ENCODE data around the gene NCS1.

Gene NCS1

DNA sequence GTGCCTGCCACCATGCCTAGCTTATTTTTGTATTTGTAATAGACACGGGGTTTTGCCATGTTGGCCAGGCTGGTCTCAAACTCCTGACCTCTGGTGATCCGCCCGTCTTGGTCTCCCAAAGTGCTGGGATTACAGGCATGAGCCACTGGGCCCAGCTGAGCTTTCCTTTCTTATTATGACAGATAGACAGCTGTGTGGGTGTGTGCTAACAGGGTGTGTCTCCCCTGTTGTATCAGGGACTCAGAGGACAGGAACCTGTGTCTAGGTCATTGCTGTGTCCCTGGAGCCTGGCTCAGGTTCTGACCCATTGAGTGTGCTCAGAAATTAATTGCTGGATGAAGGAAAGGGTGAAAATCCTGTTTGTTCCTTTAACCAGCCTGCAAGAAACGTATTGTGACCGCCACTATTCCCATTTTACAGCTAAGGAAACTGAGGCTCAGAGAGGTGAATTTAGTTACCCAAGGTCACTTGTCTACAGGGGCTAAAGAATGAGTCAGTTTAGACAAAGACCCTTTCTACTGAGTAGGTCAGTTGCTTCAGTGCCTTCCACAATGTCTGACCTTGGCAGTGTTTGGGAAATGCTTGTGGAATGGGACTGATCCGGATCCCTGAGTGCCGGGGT, 16.8 kb downstream of the NCS1 start:
- H3K23ac ChIP-seq (ENCODE audit: low read length): no peak overlapping the region
- H3K36me3 ChIP-seq (ENCODE audit: control insufficient read depth, insufficient read depth, low read length): no peaks in the 10 kb centered on the region
- peaks cover 36% of the 10 kb centered on the region for H3K79me2 ChIP-seq (ENCODE audit: control insufficient read depth, insufficient read depth, low read length)
- H3K18ac ChIP-seq (ENCODE audit: low read length): no peak overlapping the region
- H2AK5ac ChIP-seq (ENCODE audit: low read length): no peak overlapping the region
- H3K27ac ChIP-seq (ENCODE audit: low read depth, low read length): no peak overlapping the region
- no peak overlapping the region for H3K4me3 ChIP-seq (ENCODE audit: low read length)
- H2BK120ac ChIP-seq (ENCODE audit: low read depth, low read length): no peak overlapping the region
- no peak overlapping the region for H4K8ac ChIP-seq (ENCODE audit: low read depth, low read length)
- no peak overlapping the region for H3K9ac ChIP-seq (ENCODE audit: low read length)
- no peak overlapping the region for H2BK15ac ChIP-seq (replicated peaks; ENCODE audit: low read depth)
- peaks cover 16% of the 10 kb centered on the region for H3K79me1 ChIP-seq (ENCODE audit: low read length)
- no peak overlapping the region for H4K5ac ChIP-seq (ENCODE audit: low read length)
- DNase-seq: no peak
- H3K27me3 ChIP-seq (ENCODE audit: insufficient read depth, low read length, poor library complexity): no peaks in the 10 kb centered on the region
- no CpG with 5 or more reads among the region's 7 CpGs for WGBS (ENCODE audit: extremely low coverage, insufficient coverage, low lambda C conversion rate)
- H3K4me1 ChIP-seq (ENCODE audit: control insufficient read depth, low read depth, low read length): peaks cover 3% of the 10 kb centered on the region
- H3K4ac ChIP-seq (ENCODE audit: low read depth, low read length): no peak overlapping the region
- H3K56ac ChIP-seq (ENCODE audit: low read length): no peak overlapping the region
- no peak overlapping the region for H3K4me2 ChIP-seq (ENCODE audit: low read length)
- no peak overlapping the region for H2BK5ac ChIP-seq (ENCODE audit: low read length)

DNA sequence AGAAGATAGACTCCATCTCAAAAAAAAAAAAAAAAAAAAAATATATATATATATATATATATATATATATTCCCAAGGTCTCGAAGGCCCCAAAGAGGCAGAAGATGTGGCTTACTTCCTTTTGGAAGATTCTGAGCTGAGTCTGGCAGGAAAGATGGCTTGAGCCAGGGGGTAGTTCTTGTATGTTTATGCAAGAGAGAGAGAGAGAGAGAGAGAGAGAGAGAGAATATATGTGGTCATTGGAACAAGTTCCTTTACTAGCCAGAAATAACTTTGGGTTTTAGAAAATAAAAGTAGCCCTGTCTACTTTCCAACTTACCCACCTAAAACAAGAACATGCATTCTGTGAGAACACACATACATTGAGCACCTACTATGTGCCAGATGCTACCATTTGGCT, 17.6 kb downstream of the NCS1 start:
- Histone ChIP-seq H3K27me3 (ENCODE audit: insufficient read depth, low read length, poor library complexity) (no peaks in the 10 kb centered on the region), H2BK120ac (ENCODE audit: low read depth, low read length) (no peak overlapping the region), H3K23ac (ENCODE audit: low read length) (no peak overlapping the region), H3K4me1 (ENCODE audit: control insufficient read depth, low read depth, low read length) (peaks cover 3% of the 10 kb centered on the region), H3K56ac (ENCODE audit: low read length) (no peak overlapping the region), H3K36me3 (ENCODE audit: control insufficient read depth, insufficient read depth, low read length) (no peaks in the 10 kb centered on the region), H3K18ac (ENCODE audit: low read length) (no peak overlapping the region), H4K8ac (ENCODE audit: low read depth, low read length) (no peak overlapping the region), H3K9ac (ENCODE audit: low read length) (no peak overlapping the region), H2BK15ac (replicated peaks; ENCODE audit: low read depth) (no peak overlapping the region), H3K4me2 (ENCODE audit: low read length) (no peak overlapping the region), H3K27ac (ENCODE audit: low read depth, low read length) (no peak overlapping the region), H3K4me3 (ENCODE audit: low read length) (no peak overlapping the region), H2BK5ac (ENCODE audit: low read length) (no peak overlapping the region), H2AK5ac (ENCODE audit: low read length) (no peak overlapping the region), H3K4ac (ENCODE audit: low read depth, low read length) (no peak overlapping the region), H3K79me2 (ENCODE audit: control insufficient read depth, insufficient read depth, low read length) (peaks cover 39% of the 10 kb centered on the region), H4K5ac (ENCODE audit: low read length) (no peak overlapping the region), H3K79me1 (ENCODE audit: low read length) (peaks cover 16% of the 10 kb centered on the region)
- no peak for DNase-seq
- no CpG with 5 or more reads among the region's 1 CpG for WGBS (ENCODE audit: extremely low coverage, insufficient coverage, low lambda C conversion rate)

DNA sequence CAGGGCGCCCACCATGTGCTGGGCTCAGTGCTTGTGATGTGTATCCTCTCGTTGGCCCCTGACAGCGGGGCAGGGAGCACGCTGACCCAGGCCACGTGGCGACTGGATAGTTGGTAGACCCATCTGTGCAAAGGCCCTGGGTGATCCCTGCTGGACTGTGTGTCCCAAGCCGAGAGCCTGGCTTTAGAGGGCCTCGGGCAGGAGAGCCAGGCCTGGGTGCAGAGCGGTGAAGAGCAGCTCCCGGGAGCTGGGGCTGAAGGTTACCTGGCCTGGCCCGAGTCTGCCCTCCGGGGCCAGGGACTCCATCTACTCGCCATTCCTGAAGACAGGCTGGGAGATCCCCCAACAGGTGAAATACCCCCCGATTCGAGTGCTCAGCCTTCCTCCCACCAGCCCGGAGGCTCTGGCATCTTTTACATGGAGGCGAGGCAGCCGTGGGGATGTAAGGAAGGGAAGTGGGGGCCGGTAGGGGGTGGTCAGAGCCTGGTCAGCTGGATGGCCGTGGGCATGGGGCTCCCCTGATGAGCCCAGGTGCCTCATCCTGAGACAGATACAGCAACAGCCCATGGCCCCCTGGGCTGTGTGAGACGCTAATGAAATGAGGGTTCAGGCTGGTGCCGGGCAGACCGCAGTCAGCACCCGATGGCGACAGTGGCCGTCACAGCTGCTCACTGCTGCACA, 19.0 kb downstream of the NCS1 start:
- H3K4me3 ChIP-seq (ENCODE audit: low read length): no peak overlapping the region
- no peak overlapping the region for H4K8ac ChIP-seq (ENCODE audit: low read depth, low read length)
- no peak overlapping the region for H2BK5ac ChIP-seq (ENCODE audit: low read length)
- WGBS (ENCODE audit: extremely low coverage, insufficient coverage, low lambda C conversion rate): no CpG with 5 or more reads among the region's 26 CpGs
- H3K4me1 ChIP-seq (ENCODE audit: control insufficient read depth, low read depth, low read length): peaks cover 3% of the 10 kb centered on the region
- no peak for DNase-seq
- no peak overlapping the region for H2BK15ac ChIP-seq (replicated peaks; ENCODE audit: low read depth)
- H3K27me3 ChIP-seq (ENCODE audit: insufficient read depth, low read length, poor library complexity): no peaks in the 10 kb centered on the region
- no peak overlapping the region for H3K18ac ChIP-seq (ENCODE audit: low read length)
- no peak overlapping the region for H2BK120ac ChIP-seq (ENCODE audit: low read depth, low read length)
- no peak overlapping the region for H4K5ac ChIP-seq (ENCODE audit: low read length)
- H3K27ac ChIP-seq (ENCODE audit: low read depth, low read length): no peak overlapping the region
- H3K36me3 ChIP-seq (ENCODE audit: control insufficient read depth, insufficient read depth, low read length): no peaks in the 10 kb centered on the region
- H3K4ac ChIP-seq (ENCODE audit: low read depth, low read length): no peak overlapping the region
- no peak overlapping the region for H2AK5ac ChIP-seq (ENCODE audit: low read length)
- H3K79me2 ChIP-seq (ENCODE audit: control insufficient read depth, insufficient read depth, low read length): peaks cover 41% of the 10 kb centered on the region
- H3K56ac ChIP-seq (ENCODE audit: low read length): no peak overlapping the region
- H3K9ac ChIP-seq (ENCODE audit: low read length): no peak overlapping the region
- peaks cover 20% of the 10 kb centered on the region for H3K79me1 ChIP-seq (ENCODE audit: low read length)
- H3K4me2 ChIP-seq (ENCODE audit: low read length): no peak overlapping the region
- H3K23ac ChIP-seq (ENCODE audit: low read length): no peak overlapping the region

DNA sequence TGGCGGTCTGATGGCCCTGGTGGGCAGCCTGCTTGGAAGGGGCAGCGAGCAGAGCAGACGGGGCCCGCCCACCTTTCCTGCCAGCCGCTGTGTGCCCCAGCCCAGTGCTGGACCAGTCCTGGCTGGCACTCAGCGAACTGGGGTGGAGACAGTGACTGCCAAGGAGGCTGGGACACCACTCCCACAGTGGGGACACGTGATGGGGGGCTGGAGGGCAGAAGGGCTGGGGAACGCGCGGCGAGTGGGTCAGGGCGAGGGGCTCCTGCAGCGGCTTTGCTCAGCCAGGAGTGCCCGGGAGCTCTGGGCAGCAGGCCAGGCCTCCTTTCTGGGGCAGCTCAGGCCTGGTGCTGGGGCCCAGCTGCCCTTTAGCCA, 19.5 kb downstream of the NCS1 start:
- Histone ChIP-seq H3K18ac (ENCODE audit: low read length) (no peak overlapping the region), H4K5ac (ENCODE audit: low read length) (no peak overlapping the region), H3K79me1 (ENCODE audit: low read length) (peaks cover 16% of the 10 kb centered on the region), H3K4me3 (ENCODE audit: low read length) (no peak overlapping the region), H3K23ac (ENCODE audit: low read length) (no peak overlapping the region), H2AK5ac (ENCODE audit: low read length) (no peak overlapping the region), H3K27ac (ENCODE audit: low read depth, low read length) (no peak overlapping the region), H3K27me3 (ENCODE audit: insufficient read depth, low read length, poor library complexity) (no peaks in the 10 kb centered on the region), H2BK120ac (ENCODE audit: low read depth, low read length) (no peak overlapping the region), H3K79me2 (ENCODE audit: control insufficient read depth, insufficient read depth, low read length) (peaks cover 38% of the 10 kb centered on the region), H3K9ac (ENCODE audit: low read length) (no peak overlapping the region), H2BK15ac (replicated peaks; ENCODE audit: low read depth) (no peak overlapping the region), H3K36me3 (ENCODE audit: control insufficient read depth, insufficient read depth, low read length) (no peaks in the 10 kb centered on the region), H3K56ac (ENCODE audit: low read length) (no peak overlapping the region), H2BK5ac (ENCODE audit: low read length) (no peak overlapping the region), H3K4ac (ENCODE audit: low read depth, low read length) (no peak overlapping the region), H3K4me2 (ENCODE audit: low read length) (no peak overlapping the region), H3K4me1 (ENCODE audit: control insufficient read depth, low read depth, low read length) (peaks cover under 1% of the 10 kb centered on the region), H4K8ac (ENCODE audit: low read depth, low read length) (no peak overlapping the region)
- DNase-seq: no peak
- no CpG with 5 or more reads among the region's 14 CpGs for WGBS (ENCODE audit: extremely low coverage, insufficient coverage, low lambda C conversion rate)

DNA sequence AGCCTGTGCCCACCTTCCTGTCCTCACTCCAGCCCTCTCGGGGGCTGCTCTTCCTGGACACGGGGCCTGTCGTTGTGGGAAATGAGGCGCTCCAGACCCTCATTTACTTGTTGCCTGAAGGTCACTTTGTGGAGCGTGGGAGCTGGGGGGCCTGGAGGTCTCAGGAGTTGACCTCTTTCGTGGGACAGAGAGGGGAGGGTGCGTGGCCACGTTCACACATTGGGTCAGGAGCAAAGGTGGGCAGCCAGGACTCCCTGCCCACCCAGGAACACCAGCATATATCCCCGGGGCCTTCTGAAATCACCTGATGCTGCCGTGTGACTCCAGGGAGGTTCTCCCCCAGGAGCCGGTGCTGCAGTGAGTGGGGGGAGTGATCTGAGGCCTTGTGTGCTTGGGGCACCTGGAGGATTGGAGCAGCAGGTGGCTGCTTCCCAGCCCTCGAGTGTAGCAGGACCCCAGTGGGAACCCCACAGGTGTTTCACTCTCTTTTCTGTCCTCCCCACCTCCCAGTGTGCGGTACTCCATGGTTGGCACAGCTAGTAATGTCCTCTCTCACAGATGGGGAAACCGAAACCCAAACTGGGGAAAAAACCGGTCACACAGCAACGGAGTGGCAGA, 20.3 kb downstream of the NCS1 start:
- H3K9ac ChIP-seq (ENCODE audit: low read length): no peak overlapping the region
- H4K8ac ChIP-seq (ENCODE audit: low read depth, low read length): no peak overlapping the region
- no peak overlapping the region for H4K5ac ChIP-seq (ENCODE audit: low read length)
- H3K23ac ChIP-seq (ENCODE audit: low read length): no peak overlapping the region
- no peak overlapping the region for H3K4ac ChIP-seq (ENCODE audit: low read depth, low read length)
- no peak overlapping the region for H3K27ac ChIP-seq (ENCODE audit: low read depth, low read length)
- WGBS (ENCODE audit: extremely low coverage, insufficient coverage, low lambda C conversion rate): no CpG with 5 or more reads among the region's 16 CpGs
- no peak overlapping the region for H2AK5ac ChIP-seq (ENCODE audit: low read length)
- no peak overlapping the region for H2BK15ac ChIP-seq (replicated peaks; ENCODE audit: low read depth)
- peaks cover 39% of the 10 kb centered on the region for H3K79me2 ChIP-seq (ENCODE audit: control insufficient read depth, insufficient read depth, low read length)
- DNase-seq: no peak
- H3K4me2 ChIP-seq (ENCODE audit: low read length): no peak overlapping the region
- no peaks in the 10 kb centered on the region for H3K4me1 ChIP-seq (ENCODE audit: control insufficient read depth, low read depth, low read length)
- no peak overlapping the region for H3K56ac ChIP-seq (ENCODE audit: low read length)
- peaks cover 17% of the 10 kb centered on the region for H3K79me1 ChIP-seq (ENCODE audit: low read length)
- no peak overlapping the region for H3K18ac ChIP-seq (ENCODE audit: low read length)
- no peaks in the 10 kb centered on the region for H3K27me3 ChIP-seq (ENCODE audit: insufficient read depth, low read length, poor library complexity)
- H2BK120ac ChIP-seq (ENCODE audit: low read depth, low read length): no peak overlapping the region
- H3K36me3 ChIP-seq (ENCODE audit: control insufficient read depth, insufficient read depth, low read length): no peaks in the 10 kb centered on the region
- no peak overlapping the region for H2BK5ac ChIP-seq (ENCODE audit: low read length)
- H3K4me3 ChIP-seq (ENCODE audit: low read length): no peak overlapping the region
